GM23338 (cell line): ENCODE measurements around the gene AKT2. TPM values are rescaled to one million over a fixed set of nuclear protein-coding genes. Genes with fewer than 3 reads are reported as not detected.

Experiments
- CREB1 ChIP-seq: fragments of 250-450 bp; sonication (Bioruptor Pico); IDR thresholded peaks from 2 replicates; pipeline ENCODE4 v1.5.0; 2020; ENCODE audit warnings: low read depth, mild to moderate bottlenecking, moderate library complexity
- EZH2 ChIP-seq: fragments of 200-600 bp; sonication (generic); IDR thresholded peaks from one replicate; pipeline ENCODE4 v1.8.0; 2017; ENCODE audit warnings: antibody characterized with exemption, mild to moderate bottlenecking, low read depth; ENCODE audit not compliant: unreplicated experiment
- EZH2phosphoT487 ChIP-seq: fragments of 200-600 bp; sonication (generic); IDR thresholded peaks from one replicate; pipeline ENCODE4 v1.8.1; 2018; ENCODE audit warnings: antibody characterized with exemption; ENCODE audit not compliant: unreplicated experiment
- JUNB ChIP-seq: IDR thresholded peaks from one replicate; pipeline ENCODE4 v1.6.1; 2016; ENCODE audit warnings: antibody characterized with exemption; ENCODE audit not compliant: unreplicated experiment
- NANOG ChIP-seq: IDR thresholded peaks from 2 replicates; pipeline ENCODE4 v1.6.1; 2016; ENCODE audit warnings: antibody characterized with exemption, borderline replicate concordance
- POLR2AphosphoS5 ChIP-seq: IDR thresholded peaks from 2 replicates; pipeline ENCODE4 v1.6.1; 2016; ENCODE audit warnings: antibody characterized with exemption, low read depth
- STAT1 ChIP-seq: IDR thresholded peaks from one replicate; pipeline ENCODE4 v1.6.1; 2016; ENCODE audit warnings: antibody characterized with exemption; ENCODE audit not compliant: unreplicated experiment
- ZNF114 ChIP-seq: fragments of 250-450 bp; sonication (Bioruptor Pico); IDR thresholded peaks from 2 replicates; pipeline ENCODE4 v1.5.0; 2020; ENCODE audit warnings: mild to moderate bottlenecking, moderate library complexity
- ZNF331 ChIP-seq: fragments of 250-450 bp; sonication (Bioruptor Pico); IDR thresholded peaks from 2 replicates; pipeline ENCODE4 v1.5.0; 2020; ENCODE audit warnings: low read depth, mild to moderate bottlenecking, moderate library complexity
- ZNF462 ChIP-seq: fragments of 250-450 bp; sonication (Bioruptor Pico); IDR thresholded peaks from 2 replicates; pipeline ENCODE4 v1.5.0; 2020; ENCODE audit warnings: mild to moderate bottlenecking, moderate library complexity
- polyA plus RNA-seq: library from polyadenylated mRNA; unstranded; fragments of >200 nt; fragmentation: Nextera tagmentation; extraction: Ambion mirVana; gene quantifications from 2 replicates; pipeline ENCODE4 v1.2.1, GENCODE V29; 2016
- total RNA-seq: library from RNA; depleted of rRNA; stranded (reverse); fragments of >200 nt; shearing (Covaris generic); gene quantifications from 2 replicates; pipeline ENCODE4 v1.2.3, GENCODE V29; 2014
- TF ChIP-seq, protein P1 (sequence below), 2 experiments: fragments of 200-600 bp in 1 of 2; sonication (generic) in 1 of 2; conservative IDR thresholded peaks; 2 replicates each; pipeline versions ENCODE4 v1.5.1 to v1.6.1; 2016 to 2017; ENCODE audit warnings: antibody characterized with exemption in 2 of 2, low read depth in 2 of 2, mild to moderate bottlenecking in 2 of 2, moderate library complexity in 1 of 2

The AKT2 gene
- total and polyA plus RNA-seq, 2 experiments from 2014 or later: 17.6 to 123 TPM

GRCh38 chr19:40267601-40267997 is 17.5 kb downstream of the AKT2 start (continued):
- TF ChIP-seq ZNF462 (no peak), EZH2 (no peak), ZNF331 (no peak), STAT1 (no peak), ZNF114 (no peak), CREB1 (no peak), POLR2AphosphoS5 (no peak), NANOG (no peak), EZH2phosphoT487 (no peak), JUNB (no peak)
- TF ChIP-seq, protein P1, sequence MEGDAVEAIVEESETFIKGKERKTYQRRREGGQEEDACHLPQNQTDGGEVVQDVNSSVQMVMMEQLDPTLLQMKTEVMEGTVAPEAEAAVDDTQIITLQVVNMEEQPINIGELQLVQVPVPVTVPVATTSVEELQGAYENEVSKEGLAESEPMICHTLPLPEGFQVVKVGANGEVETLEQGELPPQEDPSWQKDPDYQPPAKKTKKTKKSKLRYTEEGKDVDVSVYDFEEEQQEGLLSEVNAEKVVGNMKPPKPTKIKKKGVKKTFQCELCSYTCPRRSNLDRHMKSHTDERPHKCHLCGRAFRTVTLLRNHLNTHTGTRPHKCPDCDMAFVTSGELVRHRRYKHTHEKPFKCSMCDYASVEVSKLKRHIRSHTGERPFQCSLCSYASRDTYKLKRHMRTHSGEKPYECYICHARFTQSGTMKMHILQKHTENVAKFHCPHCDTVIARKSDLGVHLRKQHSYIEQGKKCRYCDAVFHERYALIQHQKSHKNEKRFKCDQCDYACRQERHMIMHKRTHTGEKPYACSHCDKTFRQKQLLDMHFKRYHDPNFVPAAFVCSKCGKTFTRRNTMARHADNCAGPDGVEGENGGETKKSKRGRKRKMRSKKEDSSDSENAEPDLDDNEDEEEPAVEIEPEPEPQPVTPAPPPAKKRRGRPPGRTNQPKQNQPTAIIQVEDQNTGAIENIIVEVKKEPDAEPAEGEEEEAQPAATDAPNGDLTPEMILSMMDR (conservative IDR thresholded peaks at IDR 0.05; ENCODE audit: low read depth in 2 of 2): no peak
